ENCODE measurements around the gene TNS2. TPM values are rescaled to one million over a fixed set of nuclear protein-coding genes. Genes with fewer than 3 reads are reported as not detected.

TNS2 gene
- total and polyA plus RNA-seq, 2 experiments from 2014 or later = 1.8 to 6.9 TPM

DNA sequence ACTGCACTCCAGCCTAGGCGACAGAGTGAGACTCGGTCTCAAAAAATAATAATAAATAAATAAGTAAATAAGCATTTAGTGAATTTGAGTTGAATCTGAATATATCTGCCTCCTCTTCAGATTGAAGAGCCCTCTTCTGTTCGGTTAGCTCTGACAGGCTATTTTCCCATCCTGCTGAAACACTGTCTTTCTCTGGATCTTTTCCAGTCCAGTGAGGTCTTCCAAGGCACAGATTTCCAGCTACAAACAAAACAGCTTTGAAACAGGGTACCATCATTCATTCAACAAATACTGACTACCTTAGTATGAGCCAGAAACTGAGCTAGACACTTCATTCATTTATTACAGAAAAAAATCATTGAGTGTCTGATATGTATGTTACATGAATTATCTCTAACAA lies 36.5 kb downstream of the TNS2 start:
- H3K9me2 ChIP-seq (ENCODE audit: insufficient read depth) = no peaks in the 10 kb centered on the region
- no peaks in the 10 kb centered on the region for H4K20me1 ChIP-seq (replicated peaks; ENCODE audit: insufficient read depth)
- H2AFZ ChIP-seq = no peak overlapping the region
- TF ChIP-seq ZNF114 (CRISPR knock-in tag; IDR thresholded peaks at IDR 0.05) (no peak), EZH2phosphoT487 (IDR thresholded peaks at IDR 0.05; ENCODE audit: unreplicated experiment) (no peak), CREB1 (CRISPR knock-in tag; IDR thresholded peaks at IDR 0.05; ENCODE audit: low read depth) (no peak), EZH2 (IDR thresholded peaks at IDR 0.05; ENCODE audit: low read depth, unreplicated experiment) (no peak), STAT1 (IDR thresholded peaks at IDR 0.05; ENCODE audit: unreplicated experiment) (no peak), JUNB (IDR thresholded peaks at IDR 0.05; ENCODE audit: unreplicated experiment) (no peak), NANOG (IDR thresholded peaks at IDR 0.05; ENCODE audit: borderline replicate concordance) (no peak), ZNF331 (CRISPR knock-in tag; IDR thresholded peaks at IDR 0.05; ENCODE audit: low read depth) (no peak), POLR2AphosphoS5 (IDR thresholded peaks at IDR 0.05; ENCODE audit: low read depth) (no peak)
- TF ChIP-seq, protein P1, sequence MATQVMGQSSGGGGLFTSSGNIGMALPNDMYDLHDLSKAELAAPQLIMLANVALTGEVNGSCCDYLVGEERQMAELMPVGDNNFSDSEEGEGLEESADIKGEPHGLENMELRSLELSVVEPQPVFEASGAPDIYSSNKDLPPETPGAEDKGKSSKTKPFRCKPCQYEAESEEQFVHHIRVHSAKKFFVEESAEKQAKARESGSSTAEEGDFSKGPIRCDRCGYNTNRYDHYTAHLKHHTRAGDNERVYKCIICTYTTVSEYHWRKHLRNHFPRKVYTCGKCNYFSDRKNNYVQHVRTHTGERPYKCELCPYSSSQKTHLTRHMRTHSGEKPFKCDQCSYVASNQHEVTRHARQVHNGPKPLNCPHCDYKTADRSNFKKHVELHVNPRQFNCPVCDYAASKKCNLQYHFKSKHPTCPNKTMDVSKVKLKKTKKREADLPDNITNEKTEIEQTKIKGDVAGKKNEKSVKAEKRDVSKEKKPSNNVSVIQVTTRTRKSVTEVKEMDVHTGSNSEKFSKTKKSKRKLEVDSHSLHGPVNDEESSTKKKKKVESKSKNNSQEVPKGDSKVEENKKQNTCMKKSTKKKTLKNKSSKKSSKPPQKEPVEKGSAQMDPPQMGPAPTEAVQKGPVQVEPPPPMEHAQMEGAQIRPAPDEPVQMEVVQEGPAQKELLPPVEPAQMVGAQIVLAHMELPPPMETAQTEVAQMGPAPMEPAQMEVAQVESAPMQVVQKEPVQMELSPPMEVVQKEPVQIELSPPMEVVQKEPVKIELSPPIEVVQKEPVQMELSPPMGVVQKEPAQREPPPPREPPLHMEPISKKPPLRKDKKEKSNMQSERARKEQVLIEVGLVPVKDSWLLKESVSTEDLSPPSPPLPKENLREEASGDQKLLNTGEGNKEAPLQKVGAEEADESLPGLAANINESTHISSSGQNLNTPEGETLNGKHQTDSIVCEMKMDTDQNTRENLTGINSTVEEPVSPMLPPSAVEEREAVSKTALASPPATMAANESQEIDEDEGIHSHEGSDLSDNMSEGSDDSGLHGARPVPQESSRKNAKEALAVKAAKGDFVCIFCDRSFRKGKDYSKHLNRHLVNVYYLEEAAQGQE (IDR thresholded peaks at IDR 0.05; ENCODE audit: unreplicated experiment) = no peak
- TF ChIP-seq, protein P2, sequence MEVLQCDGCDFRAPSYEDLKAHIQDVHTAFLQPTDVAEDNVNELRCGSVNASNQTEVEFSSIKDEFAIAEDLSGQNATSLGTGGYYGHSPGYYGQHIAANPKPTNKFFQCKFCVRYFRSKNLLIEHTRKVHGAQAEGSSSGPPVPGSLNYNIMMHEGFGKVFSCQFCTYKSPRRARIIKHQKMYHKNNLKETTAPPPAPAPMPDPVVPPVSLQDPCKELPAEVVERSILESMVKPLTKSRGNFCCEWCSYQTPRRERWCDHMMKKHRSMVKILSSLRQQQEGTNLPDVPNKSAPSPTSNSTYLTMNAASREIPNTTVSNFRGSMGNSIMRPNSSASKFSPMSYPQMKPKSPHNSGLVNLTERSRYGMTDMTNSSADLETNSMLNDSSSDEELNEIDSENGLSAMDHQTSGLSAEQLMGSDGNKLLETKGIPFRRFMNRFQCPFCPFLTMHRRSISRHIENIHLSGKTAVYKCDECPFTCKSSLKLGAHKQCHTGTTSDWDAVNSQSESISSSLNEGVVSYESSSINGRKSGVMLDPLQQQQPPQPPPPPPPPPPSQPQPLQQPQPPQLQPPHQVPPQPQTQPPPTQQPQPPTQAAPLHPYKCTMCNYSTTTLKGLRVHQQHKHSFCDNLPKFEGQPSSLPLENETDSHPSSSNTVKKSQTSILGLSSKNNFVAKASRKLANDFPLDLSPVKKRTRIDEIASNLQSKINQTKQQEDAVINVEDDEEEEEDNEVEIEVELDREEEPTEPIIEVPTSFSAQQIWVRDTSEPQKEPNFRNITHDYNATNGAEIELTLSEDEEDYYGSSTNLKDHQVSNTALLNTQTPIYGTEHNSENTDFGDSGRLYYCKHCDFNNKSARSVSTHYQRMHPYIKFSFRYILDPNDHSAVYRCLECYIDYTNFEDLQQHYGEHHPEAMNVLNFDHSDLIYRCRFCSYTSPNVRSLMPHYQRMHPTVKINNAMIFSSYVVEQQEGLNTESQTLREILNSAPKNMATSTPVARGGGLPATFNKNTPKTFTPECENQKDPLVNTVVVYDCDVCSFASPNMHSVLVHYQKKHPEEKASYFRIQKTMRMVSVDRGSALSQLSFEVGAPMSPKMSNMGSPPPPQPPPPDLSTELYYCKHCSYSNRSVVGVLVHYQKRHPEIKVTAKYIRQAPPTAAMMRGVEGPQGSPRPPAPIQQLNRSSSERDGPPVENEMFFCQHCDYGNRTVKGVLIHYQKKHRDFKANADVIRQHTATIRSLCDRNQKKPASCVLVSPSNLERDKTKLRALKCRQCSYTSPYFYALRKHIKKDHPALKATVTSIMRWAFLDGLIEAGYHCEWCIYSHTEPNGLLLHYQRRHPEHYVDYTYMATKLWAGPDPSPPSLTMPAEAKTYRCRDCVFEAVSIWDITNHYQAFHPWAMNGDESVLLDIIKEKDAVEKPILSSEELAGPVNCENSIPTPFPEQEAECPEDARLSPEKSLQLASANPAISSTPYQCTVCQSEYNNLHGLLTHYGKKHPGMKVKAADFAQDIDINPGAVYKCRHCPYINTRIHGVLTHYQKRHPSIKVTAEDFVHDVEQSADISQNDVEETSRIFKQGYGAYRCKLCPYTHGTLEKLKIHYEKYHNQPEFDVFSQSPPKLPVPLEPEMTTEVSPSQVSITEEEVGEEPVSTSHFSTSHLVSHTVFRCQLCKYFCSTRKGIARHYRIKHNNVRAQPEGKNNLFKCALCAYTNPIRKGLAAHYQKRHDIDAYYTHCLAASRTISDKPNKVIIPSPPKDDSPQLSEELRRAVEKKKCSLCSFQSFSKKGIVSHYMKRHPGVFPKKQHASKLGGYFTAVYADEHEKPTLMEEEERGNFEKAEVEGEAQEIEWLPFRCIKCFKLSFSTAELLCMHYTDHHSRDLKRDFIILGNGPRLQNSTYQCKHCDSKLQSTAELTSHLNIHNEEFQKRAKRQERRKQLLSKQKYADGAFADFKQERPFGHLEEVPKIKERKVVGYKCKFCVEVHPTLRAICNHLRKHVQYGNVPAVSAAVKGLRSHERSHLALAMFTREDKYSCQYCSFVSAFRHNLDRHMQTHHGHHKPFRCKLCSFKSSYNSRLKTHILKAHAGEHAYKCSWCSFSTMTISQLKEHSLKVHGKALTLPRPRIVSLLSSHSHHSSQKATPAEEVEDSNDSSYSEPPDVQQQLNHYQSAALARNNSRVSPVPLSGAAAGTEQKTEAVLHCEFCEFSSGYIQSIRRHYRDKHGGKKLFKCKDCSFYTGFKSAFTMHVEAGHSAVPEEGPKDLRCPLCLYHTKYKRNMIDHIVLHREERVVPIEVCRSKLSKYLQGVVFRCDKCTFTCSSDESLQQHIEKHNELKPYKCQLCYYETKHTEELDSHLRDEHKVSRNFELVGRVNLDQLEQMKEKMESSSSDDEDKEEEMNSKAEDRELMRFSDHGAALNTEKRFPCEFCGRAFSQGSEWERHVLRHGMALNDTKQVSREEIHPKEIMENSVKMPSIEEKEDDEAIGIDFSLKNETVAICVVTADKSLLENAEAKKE (CRISPR knock-in tag; IDR thresholded peaks at IDR 0.05) = no peak
- TF ChIP-seq, protein P3, sequence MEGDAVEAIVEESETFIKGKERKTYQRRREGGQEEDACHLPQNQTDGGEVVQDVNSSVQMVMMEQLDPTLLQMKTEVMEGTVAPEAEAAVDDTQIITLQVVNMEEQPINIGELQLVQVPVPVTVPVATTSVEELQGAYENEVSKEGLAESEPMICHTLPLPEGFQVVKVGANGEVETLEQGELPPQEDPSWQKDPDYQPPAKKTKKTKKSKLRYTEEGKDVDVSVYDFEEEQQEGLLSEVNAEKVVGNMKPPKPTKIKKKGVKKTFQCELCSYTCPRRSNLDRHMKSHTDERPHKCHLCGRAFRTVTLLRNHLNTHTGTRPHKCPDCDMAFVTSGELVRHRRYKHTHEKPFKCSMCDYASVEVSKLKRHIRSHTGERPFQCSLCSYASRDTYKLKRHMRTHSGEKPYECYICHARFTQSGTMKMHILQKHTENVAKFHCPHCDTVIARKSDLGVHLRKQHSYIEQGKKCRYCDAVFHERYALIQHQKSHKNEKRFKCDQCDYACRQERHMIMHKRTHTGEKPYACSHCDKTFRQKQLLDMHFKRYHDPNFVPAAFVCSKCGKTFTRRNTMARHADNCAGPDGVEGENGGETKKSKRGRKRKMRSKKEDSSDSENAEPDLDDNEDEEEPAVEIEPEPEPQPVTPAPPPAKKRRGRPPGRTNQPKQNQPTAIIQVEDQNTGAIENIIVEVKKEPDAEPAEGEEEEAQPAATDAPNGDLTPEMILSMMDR (conservative IDR thresholded peaks at IDR 0.05; ENCODE audit: low read depth in 2 of 2) = no peak
- peaks cover 31% of the 10 kb centered on the region for H3K27me3 ChIP-seq (ENCODE audit: insufficient read depth)
- H3K36me3 ChIP-seq (ENCODE audit: insufficient read depth) = no peaks in the 10 kb centered on the region
- H3K4me2 ChIP-seq = no peak overlapping the region
- Mint-ChIP-seq H3K27ac (no peak overlapping the region), H3K4me3 (no peak overlapping the region), H3K27me3 (ENCODE audit: insufficient read depth, low read depth, poor library complexity) (peaks cover 9% of the 10 kb centered on the region), H3K36me3 (ENCODE audit: low read depth) (no peaks in the 10 kb centered on the region), H3K4me1 (no peaks in the 10 kb centered on the region; the same call in 2 of the 3 replicates), H3K9me3 (no peaks in the 10 kb centered on the region; the same call in 2 of the 3 replicates)
- no peak for ATAC-seq
- no peaks in the 10 kb centered on the region for H3F3A ChIP-seq (replicated peaks; ENCODE audit: low read depth)
- H3K27ac ChIP-seq (ENCODE audit: low read depth) = no peak overlapping the region
- no peaks in the 10 kb centered on the region for H3K79me2 ChIP-seq (replicated peaks; ENCODE audit: insufficient read depth)
- DNase-seq (ENCODE audit: low spot score) = no peak
- no peak overlapping the region for H3K4me3 ChIP-seq
- H3K4me1 ChIP-seq (ENCODE audit: insufficient read depth) = no peaks in the 10 kb centered on the region

Measured in GM23338 (cell line).